Measurements from ENCODE around the gene PLA2G1B. TPM values are rescaled to one million over a fixed set of nuclear protein-coding genes. Genes with fewer than 3 reads are reported as not detected.

The PLA2G1B gene
- total RNA-seq (2022; extraction: Qiagen RNA extraction; ENCODE audit: low read depth): not detected in 5 replicates

GRCh38 chr12:120327593-120327992 is at the start of gene PLA2G1B:
Gene PLA2G1B (minus strand): TSS chr12:120327779. CDS start chr12:120327753, 26 bp downstream.

GRCh38 chr12:120368789-120369602 is 41.4 kb upstream of the PLA2G1B start, which contains the start of gene MSI1:
Gene MSI1 (minus strand): TSS chr12:120369164. CDS start chr12:120369091, 73 bp downstream.

GRCh38 chr12:120301962-120302815 is 25.4 kb downstream of the PLA2G1B start, which contains the start of gene SIRT4:
Gene SIRT4 (plus strand): TSS chr12:120302321. CDS start chr12:120303562, 1,241 bp downstream.

GRCh38 chr12:120292661-120293531 is 34.7 kb downstream of the PLA2G1B start, which contains the start of gene RNU4-1:
Gene RNU4-1 (minus strand): TSS chr12:120293237.

Other genes starting within 250 kb of the PLA2G1B start
- gene RAB35, start 211.0 kb downstream of the PLA2G1B start, total RNA-seq (2022; extraction: Qiagen RNA extraction; ENCODE audit: low read depth): 59.1 to 75.5 TPM (median 74.1 TPM) in 5 replicates
- gene GCN1, start 133.1 kb downstream of the PLA2G1B start, total RNA-seq (2022; extraction: Qiagen RNA extraction; ENCODE audit: low read depth): 55.0 to 65.6 TPM (median 55.6 TPM) in 5 replicates
- gene RPLP0, start 126.7 kb downstream of the PLA2G1B start, total RNA-seq (2022; extraction: Qiagen RNA extraction; ENCODE audit: low read depth): 3,377 to 3,616 TPM (median 3,450 TPM) in 5 replicates
- gene PXN, start 62.0 kb downstream of the PLA2G1B start, total RNA-seq (2022; extraction: Qiagen RNA extraction; ENCODE audit: low read depth): 157 to 195 TPM (median 164 TPM) in 5 replicates
- not detected in 5 replicates for gene RNU4-2, start 35.9 kb downstream of the PLA2G1B start, total RNA-seq (2022; extraction: Qiagen RNA extraction; ENCODE audit: low read depth)
- gene RNU4-1, start 34.5 kb downstream of the PLA2G1B start, total RNA-seq (2022; extraction: Qiagen RNA extraction; ENCODE audit: low read depth): 18.3 TPM in 1 of 5 replicates, not detected in the others
- gene SIRT4, start 25.5 kb downstream of the PLA2G1B start, total RNA-seq (2022; extraction: Qiagen RNA extraction; ENCODE audit: low read depth): 0.87 to 1.2 TPM (median 1.1 TPM) in 5 replicates
- 1.3 to 1.7 TPM (median 1.5 TPM) in 5 replicates for gene MSI1, start 41.4 kb upstream of the PLA2G1B start, total RNA-seq (2022; extraction: Qiagen RNA extraction; ENCODE audit: low read depth)
- 629 to 874 TPM (median 817 TPM) in 5 replicates for gene COX6A1, start 110.3 kb upstream of the PLA2G1B start, total RNA-seq (2022; extraction: Qiagen RNA extraction; ENCODE audit: low read depth)
- gene TRIAP1, start 118.6 kb upstream of the PLA2G1B start, total RNA-seq (2022; extraction: Qiagen RNA extraction; ENCODE audit: low read depth): 73.7 to 84.0 TPM (median 78.3 TPM) in 5 replicates
- 23.9 to 27.3 TPM (median 25.2 TPM) in 5 replicates for gene GATC, start 118.7 kb upstream of the PLA2G1B start, total RNA-seq (2022; extraction: Qiagen RNA extraction; ENCODE audit: low read depth)
- 191 to 237 TPM (median 218 TPM) in 5 replicates for gene SRSF9, start 142.0 kb upstream of the PLA2G1B start, total RNA-seq (2022; extraction: Qiagen RNA extraction; ENCODE audit: low read depth)
- 634 to 760 TPM (median 694 TPM) in 5 replicates for gene DYNLL1, start 168.3 kb upstream of the PLA2G1B start, total RNA-seq (2022; extraction: Qiagen RNA extraction; ENCODE audit: low read depth)
- gene COQ5, start 201.4 kb upstream of the PLA2G1B start, total RNA-seq (2022; extraction: Qiagen RNA extraction; ENCODE audit: low read depth): 26.4 to 30.7 TPM (median 28.3 TPM) in 5 replicates
- 96.4 to 124 TPM (median 106 TPM) in 5 replicates for gene RNF10, start 206.6 kb upstream of the PLA2G1B start, total RNA-seq (2022; extraction: Qiagen RNA extraction; ENCODE audit: low read depth)

Data from A549 treated with CpdA at 1 μM for 4 hours (cell line).